ENCODE results near the gene TAOK1. TPM values are rescaled to one million over a fixed set of nuclear protein-coding genes. Genes with fewer than 3 reads are reported as not detected.

Gene TAOK1
- total RNA-seq, 1 donor from 2014 or later = 100 TPM

DNA sequence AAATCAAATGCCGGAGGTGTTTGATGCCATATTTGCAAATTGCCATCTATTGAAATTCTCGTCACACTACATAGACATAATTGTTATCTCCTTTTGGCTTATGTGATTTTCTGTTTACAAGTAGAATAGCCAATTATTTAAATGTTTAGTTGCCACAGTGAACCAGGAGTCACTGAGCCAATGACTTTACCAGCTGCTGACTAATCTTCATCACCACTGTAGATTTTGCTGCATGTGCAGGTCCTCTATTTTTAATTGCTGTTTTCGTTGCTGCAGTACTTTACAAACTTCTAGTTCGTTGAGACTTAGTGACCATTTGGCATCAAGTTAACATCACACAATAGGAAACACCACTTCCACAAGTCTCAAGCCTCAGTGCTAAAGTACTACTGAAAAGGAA, 153.9 kb downstream of the TAOK1 start:
- Histone ChIP-seq H3K4me2 (ENCODE audit: low read length) (no peak overlapping the region), H3K27me3 (ENCODE audit: insufficient read depth, low read length) (no peaks in the 10 kb centered on the region), H3K4me1 (ENCODE audit: insufficient read depth, low read length) (no peaks in the 10 kb centered on the region), H4K20me1 (ENCODE audit: insufficient read depth, low read length) (peaks cover 8% of the 10 kb centered on the region), H3K9me3 (ENCODE audit: insufficient read depth, low read depth, low read length) (no peaks in the 10 kb centered on the region), H2AFZ (ENCODE audit: low read depth, low read length) (no peak overlapping the region), H3K4me3 (ENCODE audit: insufficient read depth, low read depth, low read length) (no peak overlapping the region), H3K9ac (ENCODE audit: low read length) (no peak overlapping the region), H3K36me3 (ENCODE audit: insufficient read depth, low read length) (peaks cover 18% of the 10 kb centered on the region), H3K79me2 (ENCODE audit: insufficient read depth, low read length) (no peaks in the 10 kb centered on the region), H3K27ac (ENCODE audit: low read depth, low read length) (no peak overlapping the region)
- DNase-seq (ENCODE audit: low read depth) (no peak), FAIRE-seq (no peak)
- Mint-ChIP-seq H3K4me1 (ENCODE audit: low read depth, unreplicated experiment) (no peaks in the 10 kb centered on the region), H3K27me3 (ENCODE audit: low read depth, unreplicated experiment) (no peaks in the 10 kb centered on the region), H3K27ac (ENCODE audit: unreplicated experiment) (no peak overlapping the region), H3K4me3 (ENCODE audit: unreplicated experiment) (no peak overlapping the region), H3K36me3 (ENCODE audit: low read depth, unreplicated experiment) (peaks cover 13% of the 10 kb centered on the region), H3K9me3 (ENCODE audit: unreplicated experiment) (no peaks in the 10 kb centered on the region)
- TF ChIP-seq CTCF (IDR thresholded peaks at IDR 0.05; ENCODE audit: insufficient read depth, low read depth, low read length) = no peak

DNA sequence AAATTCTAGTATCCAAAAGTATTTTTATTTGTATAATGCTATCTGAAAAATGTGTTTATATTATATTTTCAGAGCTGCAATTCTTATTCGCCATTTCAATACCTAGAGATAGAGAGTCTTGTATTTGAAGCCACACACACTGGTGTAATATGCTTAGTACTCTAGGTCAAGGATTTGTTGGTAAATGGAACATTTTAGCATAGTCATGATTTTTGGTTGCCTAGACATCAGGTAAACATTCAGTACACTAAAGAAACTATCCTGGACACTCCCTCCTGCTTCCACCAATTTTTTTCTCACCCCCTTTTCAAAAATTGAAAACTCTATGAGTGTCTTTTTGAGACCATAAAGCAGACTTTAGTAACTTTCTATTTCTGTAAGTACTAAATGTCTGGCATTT, 155.9 kb downstream of the TAOK1 start:
- no peak overlapping the region for H3K4me3 Mint-ChIP-seq (ENCODE audit: unreplicated experiment)
- H3K27me3 ChIP-seq (ENCODE audit: insufficient read depth, low read length) = no peaks in the 10 kb centered on the region
- no peaks in the 10 kb centered on the region for H3K9me3 Mint-ChIP-seq (ENCODE audit: unreplicated experiment)
- H3K4me1 ChIP-seq (ENCODE audit: insufficient read depth, low read length) = peaks cover 4% of the 10 kb centered on the region
- H3K4me1 Mint-ChIP-seq (ENCODE audit: low read depth, unreplicated experiment) = peaks cover 3% of the 10 kb centered on the region
- peaks cover 18% of the 10 kb centered on the region for H3K36me3 ChIP-seq (ENCODE audit: insufficient read depth, low read length)
- no peaks in the 10 kb centered on the region for H3K9me3 ChIP-seq (ENCODE audit: insufficient read depth, low read depth, low read length)
- H3K27me3 Mint-ChIP-seq (ENCODE audit: low read depth, unreplicated experiment) = no peaks in the 10 kb centered on the region
- H3K4me3 ChIP-seq (ENCODE audit: insufficient read depth, low read depth, low read length) = no peak overlapping the region
- no peak overlapping the region for H3K27ac ChIP-seq (ENCODE audit: low read depth, low read length)
- no peak overlapping the region for H3K27ac Mint-ChIP-seq (ENCODE audit: unreplicated experiment)
- H2AFZ ChIP-seq (ENCODE audit: low read depth, low read length) = no peak overlapping the region
- FAIRE-seq = no peak
- peaks cover 13% of the 10 kb centered on the region for H3K36me3 Mint-ChIP-seq (ENCODE audit: low read depth, unreplicated experiment)
- no peaks in the 10 kb centered on the region for H3K79me2 ChIP-seq (ENCODE audit: insufficient read depth, low read length)
- H3K9ac ChIP-seq (ENCODE audit: low read length) = no peak overlapping the region
- TF ChIP-seq CTCF (IDR thresholded peaks at IDR 0.05; ENCODE audit: insufficient read depth, low read depth, low read length) (no peak), EZH2 (IDR thresholded peaks at IDR 0.05; ENCODE audit: insufficient read depth, low read length) (no peak)
- H3K4me2 ChIP-seq (ENCODE audit: low read length) = no peak overlapping the region
- peaks cover 16% of the 10 kb centered on the region for H4K20me1 ChIP-seq (ENCODE audit: insufficient read depth, low read length)
- no peak for DNase-seq (ENCODE audit: low read depth)

- Histone ChIP-seq H3K27ac (ENCODE audit: low read depth, low read length) (no peak overlapping the region), H3K36me3 (ENCODE audit: insufficient read depth, low read length) (peaks cover 18% of the 10 kb centered on the region), H3K27me3 (ENCODE audit: insufficient read depth, low read length) (no peaks in the 10 kb centered on the region), H3K9me3 (ENCODE audit: insufficient read depth, low read depth, low read length) (no peaks in the 10 kb centered on the region), H2AFZ (ENCODE audit: low read depth, low read length) (no peak overlapping the region), H3K4me3 (ENCODE audit: insufficient read depth, low read depth, low read length) (no peak overlapping the region), H4K20me1 (ENCODE audit: insufficient read depth, low read length) (peaks cover 16% of the 10 kb centered on the region), H3K4me2 (ENCODE audit: low read length) (no peak overlapping the region), H3K4me1 (ENCODE audit: insufficient read depth, low read length) (peaks cover 4% of the 10 kb centered on the region), H3K9ac (ENCODE audit: low read length) (no peak overlapping the region), H3K79me2 (ENCODE audit: insufficient read depth, low read length) (no peaks in the 10 kb centered on the region)
- TF ChIP-seq EZH2 (IDR thresholded peaks at IDR 0.05; ENCODE audit: insufficient read depth, low read length) (no peak), CTCF (IDR thresholded peaks at IDR 0.05; ENCODE audit: insufficient read depth, low read depth, low read length) (no peak)
- Mint-ChIP-seq H3K27me3 (ENCODE audit: low read depth, unreplicated experiment) (no peaks in the 10 kb centered on the region), H3K27ac (ENCODE audit: unreplicated experiment) (no peak overlapping the region), H3K4me1 (ENCODE audit: low read depth, unreplicated experiment) (peaks cover 3% of the 10 kb centered on the region), H3K36me3 (ENCODE audit: low read depth, unreplicated experiment) (peaks cover 13% of the 10 kb centered on the region), H3K9me3 (ENCODE audit: unreplicated experiment) (no peaks in the 10 kb centered on the region), H3K4me3 (ENCODE audit: unreplicated experiment) (no peak overlapping the region)
- peak; percentile 17 for FAIRE-seq
- DNase-seq (ENCODE audit: low read depth) = no peak
Measured at GRCh38 chr17:29546830-29547229, 156.7 kb downstream of the TAOK1 start.

Measured in astrocyte (in vitro differentiated cells and primary cell).